T-helper 1 cell treated with Interleukin-12 subunit alpha and Interleukin-12 subunit beta and Interleukin-4 antibody, amounts not matched to agents 30 μg/mL and 1 μg/mL, for 36 hours (primary cell): Measurements from ENCODE around the gene STARD9.
"Not testable (repeated sequence)": the region's sequence is repeated elsewhere in the genome, so short reads cannot be mapped to it uniquely, and the experiment has no call there.

Source experiments
- H3K27ac Mint-ChIP-seq: one replicate; pipeline ENCODE4 v1.8.0; 2021; ENCODE audit warnings: mild to moderate bottlenecking, mixed read lengths
- H3K27me3 Mint-ChIP-seq: one replicate; pipeline ENCODE4 v1.8.0; 2021; ENCODE audit warnings: low read depth, mixed read lengths
- H3K36me3 Mint-ChIP-seq: one replicate; pipeline ENCODE4 v1.8.0; 2021; ENCODE audit warnings: low read depth, mixed read lengths
- H3K4me1 Mint-ChIP-seq: one replicate; pipeline ENCODE4 v1.8.0; 2021; ENCODE audit warnings: low read depth, mixed read lengths
- H3K4me3 Mint-ChIP-seq: one replicate; pipeline ENCODE4 v1.8.0; 2021; ENCODE audit warnings: mild to moderate bottlenecking, moderate library complexity, mixed read lengths
- H3K9me3 Mint-ChIP-seq: one replicate; pipeline ENCODE4 v1.8.0; 2021; ENCODE audit warnings: mixed read lengths

The STARD9 gene

DNA sequence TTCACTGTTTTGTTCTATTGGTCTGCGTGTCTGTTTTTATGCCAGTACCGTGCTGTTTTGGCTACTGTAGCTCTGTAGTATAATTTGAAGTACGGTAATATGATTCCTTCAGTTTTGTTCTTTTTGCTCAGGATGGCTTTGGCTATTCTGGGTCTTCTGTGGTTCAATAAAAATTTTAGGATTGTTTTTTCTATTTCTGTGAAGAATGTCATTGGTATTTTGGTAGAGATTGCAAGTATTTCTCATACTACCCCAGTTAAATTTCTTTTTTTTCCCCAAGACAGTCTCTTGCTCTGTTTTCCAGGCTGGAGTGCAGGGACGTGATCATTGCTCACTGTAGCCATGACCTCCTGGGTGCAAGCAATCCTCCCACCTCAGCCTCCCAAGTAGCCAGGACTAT is 53.4 kb downstream of the STARD9 start:
- Mint-ChIP-seq H3K9me3 (no peaks in the 10 kb centered on the region), H3K27me3 (no peaks in the 10 kb centered on the region), H3K36me3 (peaks cover 5% of the 10 kb centered on the region), H3K27ac (no peak overlapping the region), H3K4me1 (peaks cover 4% of the 10 kb centered on the region), H3K4me3 (no peak overlapping the region)

DNA sequence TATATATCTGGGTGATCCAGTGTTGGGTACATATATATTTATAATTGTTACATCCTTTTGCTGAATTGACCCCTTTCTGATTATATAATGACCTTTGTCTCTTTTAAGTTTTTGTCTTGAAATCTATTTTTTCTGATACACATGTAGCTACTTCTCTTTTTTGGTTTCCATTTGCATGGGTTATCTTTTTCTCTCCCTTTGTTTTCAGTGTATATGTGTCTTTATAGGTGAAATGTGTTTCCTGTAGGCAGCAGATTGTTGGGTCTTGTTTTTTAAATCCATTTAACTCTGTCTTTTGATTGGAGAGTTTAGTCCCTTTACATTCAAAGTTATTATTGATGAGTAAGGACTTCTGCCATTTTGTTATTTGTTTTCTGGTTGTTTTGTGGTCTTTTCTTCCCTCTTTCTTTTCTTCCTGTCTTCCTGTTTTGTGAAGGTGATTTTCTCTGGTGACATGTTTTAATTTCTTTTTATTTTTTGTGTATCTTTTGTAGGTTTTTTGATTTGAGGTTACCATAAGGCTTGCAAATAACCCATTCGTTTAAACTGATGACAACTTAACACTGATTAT is 56.8 kb downstream of the STARD9 start:
- Mint-ChIP-seq H3K9me3 (no peaks in the 10 kb centered on the region), H3K27me3 (no peaks in the 10 kb centered on the region), H3K36me3 (peaks cover 5% of the 10 kb centered on the region), H3K4me3 (no peak overlapping the region), H3K27ac (no peak overlapping the region), H3K4me1 (peaks cover 4% of the 10 kb centered on the region)

DNA sequence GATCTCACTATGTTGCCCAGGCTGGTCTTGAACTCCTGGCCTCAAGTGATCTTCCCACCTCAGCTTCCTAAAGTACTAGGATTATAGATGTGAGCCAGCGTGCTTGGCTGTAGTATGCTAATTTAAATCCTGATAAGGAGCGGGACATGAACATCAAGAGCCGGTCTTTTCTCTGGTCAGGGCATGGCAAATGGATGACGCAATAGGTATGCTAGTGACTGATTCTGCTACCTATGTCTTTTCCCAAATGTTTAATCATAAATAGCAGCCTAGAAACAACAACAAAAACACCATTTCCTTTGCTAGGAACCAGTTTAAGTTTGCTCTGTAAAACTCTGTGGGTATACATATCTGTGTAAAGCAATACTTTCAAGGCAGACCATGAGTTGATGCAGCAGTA is 64.7 kb downstream of the STARD9 start:
- Mint-ChIP-seq H3K27me3 (no peaks in the 10 kb centered on the region), H3K4me1 (no peaks in the 10 kb centered on the region), H3K27ac (no peak overlapping the region), H3K36me3 (peaks cover 4% of the 10 kb centered on the region), H3K4me3 (no peak overlapping the region), H3K9me3 (no peaks in the 10 kb centered on the region)

DNA sequence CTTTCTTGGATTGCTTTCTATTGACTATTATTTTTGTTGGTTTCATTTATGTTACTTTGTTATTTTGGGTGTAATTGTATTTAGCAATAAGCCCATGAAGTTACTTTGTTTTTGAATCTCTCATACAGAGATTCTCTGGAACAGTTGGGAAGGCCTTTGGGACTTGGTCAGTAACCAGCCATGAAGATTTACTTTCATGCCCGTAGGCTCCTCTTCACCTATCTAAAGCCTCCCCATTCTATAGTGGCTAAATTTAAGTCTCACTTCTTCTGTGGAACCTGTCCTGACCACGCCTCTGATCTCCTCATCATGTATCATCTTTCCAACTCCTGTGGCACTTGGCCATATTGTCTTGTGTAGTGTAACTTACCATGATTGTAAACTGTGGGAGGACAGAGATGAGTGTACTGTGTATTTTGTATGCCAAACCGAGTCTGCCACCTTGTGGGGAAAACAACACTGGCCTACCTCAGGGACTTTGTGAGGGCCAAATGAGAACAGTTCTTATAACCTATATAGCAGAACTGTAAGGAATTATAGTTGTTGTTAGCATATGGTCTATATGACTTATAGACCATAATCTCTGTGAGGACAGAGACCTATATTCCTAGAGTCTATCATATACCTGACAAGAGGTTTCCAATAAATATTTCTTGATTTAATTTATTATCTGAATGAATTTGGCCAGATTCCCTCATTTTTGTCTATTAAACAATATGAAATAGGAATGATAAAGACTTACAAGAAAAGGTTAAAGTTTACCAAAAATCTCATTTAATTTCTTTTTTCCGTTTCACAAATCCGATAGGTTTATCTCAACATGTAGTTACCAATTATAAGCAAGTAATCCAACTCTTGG is 75.0 kb downstream of the STARD9 start:
- H3K4me3 Mint-ChIP-seq: no peak overlapping the region
- no peaks in the 10 kb centered on the region for H3K9me3 Mint-ChIP-seq
- H3K36me3 Mint-ChIP-seq: no peaks in the 10 kb centered on the region
- no peaks in the 10 kb centered on the region for H3K27me3 Mint-ChIP-seq
- H3K4me1 Mint-ChIP-seq: peaks cover 14% of the 10 kb centered on the region
- no peak overlapping the region for H3K27ac Mint-ChIP-seq

DNA sequence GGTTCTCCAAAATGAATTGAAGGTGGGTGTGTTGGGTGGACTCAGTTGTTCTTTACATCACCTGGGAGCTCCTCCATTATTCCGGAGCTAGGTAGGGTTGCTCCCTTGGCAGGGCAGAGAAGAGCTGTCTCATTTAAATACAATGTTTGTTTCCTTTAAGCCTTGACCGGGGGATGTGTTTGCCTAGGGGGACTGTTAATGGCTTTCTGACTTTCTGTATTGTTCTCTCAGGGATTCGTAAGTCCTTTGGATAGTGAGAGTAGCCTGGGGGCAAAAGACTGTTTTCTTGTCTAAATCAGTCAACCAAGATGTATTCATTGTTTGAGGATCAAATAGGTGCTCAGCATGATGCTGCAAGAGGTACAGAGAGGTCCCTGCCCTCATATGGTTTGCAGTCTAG is 90.4 kb downstream of the STARD9 start:
- H3K27me3 Mint-ChIP-seq: no peaks in the 10 kb centered on the region
- peaks cover 12% of the 10 kb centered on the region for H3K36me3 Mint-ChIP-seq
- H3K4me1 Mint-ChIP-seq: no peaks in the 10 kb centered on the region
- no peak overlapping the region for H3K27ac Mint-ChIP-seq
- H3K4me3 Mint-ChIP-seq: no peak overlapping the region
- no peaks in the 10 kb centered on the region for H3K9me3 Mint-ChIP-seq

DNA sequence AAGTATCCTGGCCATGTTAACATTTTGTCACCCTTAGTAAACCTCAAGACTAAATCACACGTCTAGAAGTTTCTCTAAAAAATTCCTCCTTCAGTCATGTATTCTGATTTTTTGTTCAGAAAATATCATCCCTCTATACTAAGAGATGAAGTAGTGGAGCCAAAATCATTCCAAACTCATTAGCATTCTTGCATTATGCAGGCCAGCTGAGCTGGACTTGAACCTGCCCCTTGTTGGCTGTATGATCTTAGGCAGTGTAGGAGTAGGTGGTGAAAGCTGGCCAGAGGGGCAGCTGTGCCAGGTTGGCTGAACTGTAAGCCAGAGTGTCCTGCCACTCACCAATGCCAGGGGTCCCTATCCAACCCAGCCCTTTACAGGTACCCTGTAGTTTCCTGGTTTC is 92.4 kb downstream of the STARD9 start:
- Mint-ChIP-seq H3K27ac (no peak overlapping the region), H3K9me3 (no peaks in the 10 kb centered on the region), H3K4me3 (no peak overlapping the region), H3K36me3 (peaks cover 12% of the 10 kb centered on the region), H3K27me3 (no peaks in the 10 kb centered on the region), H3K4me1 (no peaks in the 10 kb centered on the region)

DNA sequence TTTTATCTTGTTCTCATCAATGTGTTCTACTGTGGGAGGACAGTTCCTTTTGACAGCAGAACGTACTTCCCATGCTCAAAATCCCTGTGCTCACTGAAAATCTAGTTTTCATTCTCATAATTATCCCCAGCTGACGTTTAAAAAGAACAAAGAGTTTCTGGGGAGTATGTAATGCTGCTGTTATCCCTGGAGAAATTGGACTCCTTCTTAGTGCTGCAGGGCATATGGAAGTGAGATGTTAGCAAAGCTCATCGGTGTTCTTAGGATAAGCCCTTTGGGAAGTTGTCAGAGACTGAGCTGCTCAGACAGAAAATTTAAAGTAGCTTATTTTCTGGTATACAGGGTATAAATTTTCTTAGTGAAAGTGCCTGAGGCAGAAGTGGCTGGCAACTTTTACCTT is 95.0 kb downstream of the STARD9 start:
- H3K9me3 Mint-ChIP-seq: no peaks in the 10 kb centered on the region
- no peak overlapping the region for H3K4me3 Mint-ChIP-seq
- no peaks in the 10 kb centered on the region for H3K4me1 Mint-ChIP-seq
- no peak overlapping the region for H3K27ac Mint-ChIP-seq
- peaks cover 10% of the 10 kb centered on the region for H3K36me3 Mint-ChIP-seq
- no peaks in the 10 kb centered on the region for H3K27me3 Mint-ChIP-seq

DNA sequence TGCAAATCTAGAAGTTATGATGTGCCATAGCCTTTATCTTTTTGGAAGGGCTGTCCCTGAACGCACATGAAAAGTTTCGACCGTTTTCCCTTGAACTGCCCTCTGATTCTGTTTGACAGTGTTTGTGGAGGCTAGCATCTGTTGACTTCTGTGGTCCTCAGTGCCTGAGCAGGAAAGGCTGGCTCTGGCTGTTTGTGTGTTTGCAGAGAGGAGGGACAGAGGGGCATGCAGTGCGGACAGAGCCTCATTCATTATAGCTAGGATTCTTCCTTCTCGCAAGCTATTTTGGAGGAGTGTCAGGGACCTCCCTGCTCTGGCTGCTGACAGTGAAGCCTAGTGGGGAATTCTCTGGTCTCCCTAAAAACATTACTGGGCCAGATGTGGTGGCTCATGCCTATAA is 97.0 kb downstream of the STARD9 start:
- no peaks in the 10 kb centered on the region for H3K27me3 Mint-ChIP-seq
- H3K4me3 Mint-ChIP-seq: no peak overlapping the region
- H3K36me3 Mint-ChIP-seq: peaks cover 3% of the 10 kb centered on the region
- no peaks in the 10 kb centered on the region for H3K4me1 Mint-ChIP-seq
- no peaks in the 10 kb centered on the region for H3K9me3 Mint-ChIP-seq
- no peak overlapping the region for H3K27ac Mint-ChIP-seq

DNA sequence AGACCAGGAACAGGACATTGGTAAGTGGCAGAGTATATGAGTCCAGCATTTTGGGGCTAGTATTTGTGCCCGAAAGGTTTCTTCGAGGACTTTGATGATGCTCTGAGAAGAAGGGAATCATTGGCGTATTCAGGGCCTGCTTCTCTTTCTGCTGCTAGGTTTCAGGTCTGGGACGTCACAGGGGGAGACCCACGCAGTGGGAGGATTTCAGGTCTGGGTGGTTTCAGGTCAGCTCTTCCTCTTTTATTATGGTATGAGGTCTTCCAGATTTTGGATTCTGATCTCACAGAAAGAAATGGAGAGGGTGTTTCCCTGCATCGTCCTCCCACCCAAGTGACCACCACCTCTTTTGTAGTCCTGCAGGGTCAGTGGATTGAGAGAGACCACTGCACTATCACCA is 99.1 kb downstream of the STARD9 start:
- H3K27ac Mint-ChIP-seq: no peak overlapping the region
- H3K9me3 Mint-ChIP-seq: no peaks in the 10 kb centered on the region
- no peak overlapping the region for H3K4me3 Mint-ChIP-seq
- peaks cover 6% of the 10 kb centered on the region for H3K4me1 Mint-ChIP-seq
- H3K36me3 Mint-ChIP-seq: no peaks in the 10 kb centered on the region
- H3K27me3 Mint-ChIP-seq: no peaks in the 10 kb centered on the region

DNA sequence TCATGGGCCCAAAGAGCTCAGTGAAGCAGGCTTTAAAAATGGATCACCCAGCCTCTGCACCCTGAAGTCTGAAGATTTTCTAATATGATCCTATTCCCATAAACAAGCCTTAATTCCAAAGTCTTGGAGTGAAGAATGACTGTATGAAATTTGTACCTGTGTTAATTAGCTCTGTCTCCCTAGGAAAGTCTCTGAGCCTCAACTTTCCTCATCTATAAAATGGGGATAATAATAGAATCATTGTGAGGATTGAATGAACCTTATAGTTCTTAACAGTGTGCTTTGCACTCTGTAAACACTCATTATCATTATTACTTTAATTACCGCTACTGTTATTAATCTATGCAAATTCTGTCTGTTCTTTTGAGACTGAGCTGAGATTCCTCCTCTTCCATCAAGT is 99.6 kb downstream of the STARD9 start:
- Mint-ChIP-seq H3K4me3 (no peak overlapping the region), H3K9me3 (no peaks in the 10 kb centered on the region)

DNA sequence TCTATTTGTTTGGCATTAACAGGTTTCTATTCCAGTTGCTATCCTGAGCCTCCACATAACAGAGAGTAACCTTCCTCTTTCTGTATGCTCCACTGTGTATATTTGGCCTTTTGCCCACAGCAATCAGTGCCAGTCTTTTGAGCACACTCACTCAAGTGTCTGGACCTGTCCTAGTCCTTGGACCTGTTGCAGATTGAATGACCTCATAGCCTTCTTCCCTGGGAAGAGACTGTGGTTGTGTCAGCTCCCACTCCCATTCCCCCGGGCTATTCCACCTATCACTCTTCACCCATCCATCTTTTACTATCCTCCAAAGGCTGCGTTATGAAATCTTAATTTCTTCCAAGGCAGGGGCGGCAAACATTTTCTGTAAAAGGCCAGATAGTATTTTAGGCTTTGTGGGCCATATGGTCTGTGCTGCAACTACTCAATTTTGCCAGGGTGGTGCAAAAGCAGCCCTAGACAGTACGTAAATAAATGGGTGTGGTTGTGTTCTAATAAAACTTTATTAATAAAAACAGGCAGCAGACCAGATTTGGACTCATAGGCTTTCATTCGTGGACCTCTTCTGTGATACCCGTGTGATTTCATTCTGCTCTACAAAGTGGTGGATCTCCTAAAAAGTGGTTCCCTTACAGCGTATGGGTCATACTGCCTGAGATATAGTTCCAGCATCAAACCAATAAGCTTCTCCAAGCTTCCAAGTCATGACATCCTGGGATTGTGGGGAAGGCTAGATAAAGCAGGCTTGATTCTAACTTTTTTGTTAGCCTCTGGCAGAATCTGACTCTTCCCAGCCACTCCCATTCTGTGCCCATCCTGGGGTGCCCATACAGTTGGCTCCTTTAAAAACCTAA is 104.1 kb downstream of the STARD9 start:
- Mint-ChIP-seq H3K36me3 (peaks cover 15% of the 10 kb centered on the region), H3K4me1 (peaks cover 20% of the 10 kb centered on the region), H3K4me3 (no peak overlapping the region), H3K27me3 (no peaks in the 10 kb centered on the region), H3K27ac (peak overlapping the region; percentile 7), H3K9me3 (no peaks in the 10 kb centered on the region)

More for the DNA sequence above, 99.6 kb downstream of the STARD9 start:
- Mint-ChIP-seq H3K4me1 (peaks cover 10% of the 10 kb centered on the region), H3K27ac (no peak overlapping the region), H3K36me3 (no peaks in the 10 kb centered on the region), H3K27me3 (no peaks in the 10 kb centered on the region)

DNA sequence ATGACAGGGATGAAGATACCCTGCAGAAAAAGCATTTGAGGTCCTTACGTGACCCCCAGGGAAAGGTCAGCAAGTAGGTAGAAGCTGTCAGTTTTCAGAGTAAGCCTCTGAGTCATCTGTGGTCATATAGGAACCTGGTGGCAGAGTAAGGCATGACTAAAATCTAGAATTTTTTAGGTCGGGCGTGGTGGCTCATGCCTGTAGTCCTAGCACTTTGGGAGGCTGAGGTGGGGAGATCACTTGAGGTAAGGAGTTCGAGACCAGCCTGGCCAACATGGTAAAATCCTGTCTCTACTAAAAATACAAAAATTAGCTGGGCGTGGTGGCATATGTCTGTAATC is 104.7 kb downstream of the STARD9 start:
- not testable (repeated sequence) for H3K9me3 Mint-ChIP-seq, H3K4me3 Mint-ChIP-seq, H3K27me3 Mint-ChIP-seq
- Mint-ChIP-seq H3K4me1 (peaks cover 20% of the 10 kb centered on the region), H3K27ac (peak overlapping the region; percentile 7), H3K36me3 (peaks cover 15% of the 10 kb centered on the region)

DNA sequence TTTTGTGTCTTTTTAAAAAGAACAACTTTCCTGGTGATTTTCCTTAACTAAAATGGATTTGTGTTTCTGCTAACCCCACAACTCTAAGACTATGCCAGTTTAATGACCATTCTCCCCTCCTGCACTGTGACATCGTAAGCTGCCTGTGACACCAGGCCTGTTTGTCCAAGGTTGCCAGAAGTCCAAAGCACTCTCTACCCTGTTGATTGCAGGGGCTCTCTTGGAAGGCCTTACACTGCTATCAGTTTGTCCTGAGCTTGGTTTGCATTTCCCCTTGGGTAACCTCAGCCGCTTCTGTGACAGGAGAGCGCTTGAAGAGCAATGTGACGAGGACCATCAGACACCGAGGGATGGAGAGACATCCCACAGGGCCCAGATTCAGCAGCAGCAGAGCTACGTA is 105.7 kb downstream of the STARD9 start:
- Mint-ChIP-seq H3K27ac (no peak overlapping the region), H3K36me3 (peaks cover 15% of the 10 kb centered on the region), H3K27me3 (no peaks in the 10 kb centered on the region), H3K4me3 (no peak overlapping the region), H3K4me1 (peaks cover 20% of the 10 kb centered on the region), H3K9me3 (no peaks in the 10 kb centered on the region)

DNA sequence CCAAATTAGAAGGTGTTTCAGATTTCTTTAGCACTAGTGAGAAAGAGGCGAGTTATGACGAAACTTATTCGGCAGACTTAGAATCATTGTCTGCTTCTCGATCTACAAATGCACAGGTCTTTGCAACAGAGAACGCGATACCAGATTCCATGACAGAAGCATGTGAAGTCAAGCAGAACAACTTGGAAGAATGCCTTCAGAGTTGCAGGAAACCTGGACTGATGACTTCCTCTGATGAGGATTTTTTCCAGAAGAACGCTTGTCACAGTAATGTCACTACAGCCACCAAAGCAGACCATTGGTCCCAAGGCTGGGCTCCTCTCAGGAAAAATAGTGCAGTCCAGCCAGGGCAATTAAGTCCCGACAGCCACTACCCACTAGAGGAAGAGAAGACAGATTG is 110.9 kb downstream of the STARD9 start:
- H3K27me3 Mint-ChIP-seq: no peaks in the 10 kb centered on the region
- H3K9me3 Mint-ChIP-seq: no peaks in the 10 kb centered on the region
- no peak overlapping the region for H3K27ac Mint-ChIP-seq
- H3K36me3 Mint-ChIP-seq: peaks cover 10% of the 10 kb centered on the region
- no peak overlapping the region for H3K4me3 Mint-ChIP-seq
- H3K4me1 Mint-ChIP-seq: peaks cover 1% of the 10 kb centered on the region

DNA sequence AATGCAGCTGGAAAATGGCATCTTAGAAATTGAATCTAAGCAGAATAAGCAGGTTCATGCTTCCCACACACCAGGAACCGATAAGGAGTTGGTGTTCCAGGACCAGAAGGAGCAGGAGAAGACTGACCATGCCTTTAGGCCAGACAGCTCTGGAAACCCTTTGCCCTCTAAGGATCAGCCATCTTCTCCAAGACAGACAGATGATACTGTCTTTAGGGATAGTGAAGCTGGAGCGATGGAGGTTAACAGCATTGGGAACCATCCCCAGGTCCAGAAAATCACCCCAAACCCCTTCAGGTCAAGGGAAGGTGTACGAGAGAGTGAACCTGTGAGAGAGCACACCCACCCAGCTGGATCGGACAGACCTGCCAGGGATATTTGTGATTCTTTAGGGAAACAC is 112.3 kb downstream of the STARD9 start:
- Mint-ChIP-seq H3K27ac (no peak overlapping the region), H3K36me3 (peaks cover 7% of the 10 kb centered on the region), H3K4me1 (no peaks in the 10 kb centered on the region), H3K4me3 (no peak overlapping the region), H3K27me3 (no peaks in the 10 kb centered on the region), H3K9me3 (no peaks in the 10 kb centered on the region)
